HG03457 (cell line): Measurements from ENCODE around the gene ZNF746.
"Not testable (repeated sequence)": the region's sequence is repeated elsewhere in the genome, so short reads cannot be mapped to it uniquely, and the experiment has no call there.

ENCODE experiments used
- ATAC-seq: cut with Tn5 transposase; IDR thresholded peaks from one replicate; pipeline ENCODE4 v1.9.1; 2021; ENCODE audit warnings: moderate number of reproducible peaks; ENCODE audit not compliant: unreplicated experiment

Gene ZNF746

DNA sequence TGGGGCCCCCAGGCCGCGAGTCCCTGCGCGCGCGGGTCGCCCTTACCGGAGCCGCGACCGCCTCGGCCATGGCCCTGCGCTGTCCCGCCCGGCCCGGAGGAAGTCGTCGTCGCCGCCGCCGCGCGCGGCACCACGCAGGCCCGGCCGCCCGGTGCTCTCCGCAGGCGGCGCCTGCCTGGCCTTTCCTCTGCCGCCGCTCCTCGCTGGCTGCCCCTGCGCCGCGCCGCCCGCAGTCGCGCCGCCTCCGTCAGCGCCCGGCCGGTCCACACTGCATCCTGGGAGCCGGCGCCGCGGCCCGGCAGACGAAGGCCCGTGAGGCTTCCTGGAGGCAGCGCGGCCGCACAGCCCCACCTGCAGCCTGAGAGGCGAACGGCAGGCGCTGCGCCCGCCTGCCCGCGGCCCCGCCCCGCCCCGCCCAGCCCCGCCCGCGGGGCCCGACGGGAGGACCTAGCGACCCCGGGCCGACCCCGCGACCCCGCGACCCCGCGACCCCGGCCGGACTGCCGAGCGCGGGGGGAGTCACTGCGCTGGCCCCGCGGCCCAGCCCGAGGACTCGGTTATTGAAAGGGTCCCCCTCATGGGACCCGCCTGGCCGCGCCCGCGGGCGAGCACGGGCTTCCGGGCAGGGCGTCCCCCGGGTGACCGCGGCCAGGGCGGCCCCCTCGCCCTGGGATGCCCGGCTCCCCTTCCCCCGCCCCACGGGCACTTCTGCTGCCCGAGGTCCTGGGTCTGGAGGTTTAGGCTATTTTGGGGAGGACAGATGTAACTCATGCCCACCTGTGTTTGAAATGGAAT, at the start of gene ZNF746:
Gene ZNF746, minus strand, starts transcription at position 343 of the 795 bp plus-strand sequence. Its CDS starts 273 bp downstream, at position 70.
- ATAC-seq: peak; percentile 96

DNA sequence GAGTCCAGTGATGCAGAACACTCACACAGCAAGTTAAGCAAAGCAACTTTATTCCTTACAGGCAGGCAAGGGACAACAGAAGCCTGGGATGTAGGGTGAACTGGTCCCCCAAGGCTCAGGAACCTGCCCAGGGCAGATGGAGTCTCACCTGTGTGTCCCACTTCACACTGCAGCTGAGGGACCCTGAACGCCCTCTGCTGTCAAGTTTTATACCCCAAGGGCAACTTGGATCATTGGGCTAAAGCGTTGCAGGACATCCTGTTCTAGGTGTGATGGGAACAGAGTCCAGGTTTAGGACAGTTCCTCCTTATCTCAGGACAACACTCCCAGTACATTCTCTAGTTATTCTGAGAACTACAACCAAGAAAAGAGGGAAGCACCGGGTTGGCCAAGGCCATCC, 49.5 kb upstream of the ZNF746 start:
- ATAC-seq: no peak

DNA sequence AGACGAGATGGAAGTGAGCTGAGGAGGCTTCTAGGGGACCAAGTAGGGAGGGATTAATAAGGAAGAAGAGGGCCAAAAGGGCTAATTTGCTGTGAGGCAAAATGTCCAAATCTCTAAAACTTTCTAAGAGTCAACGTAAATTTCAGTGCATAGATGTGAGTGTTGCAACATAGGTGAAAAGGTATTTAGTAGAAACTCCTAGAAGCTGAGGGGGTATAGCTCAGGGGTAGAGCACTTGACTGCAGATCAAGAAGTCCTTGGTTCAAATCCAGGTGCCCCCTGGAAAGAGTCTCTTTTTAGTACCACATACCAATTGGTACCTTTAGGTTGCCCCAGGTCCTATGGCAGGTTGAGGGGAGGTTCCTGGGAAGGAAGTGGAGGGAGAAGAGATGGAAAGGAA, 48.7 kb upstream of the ZNF746 start:
- ATAC-seq: no peak

DNA sequence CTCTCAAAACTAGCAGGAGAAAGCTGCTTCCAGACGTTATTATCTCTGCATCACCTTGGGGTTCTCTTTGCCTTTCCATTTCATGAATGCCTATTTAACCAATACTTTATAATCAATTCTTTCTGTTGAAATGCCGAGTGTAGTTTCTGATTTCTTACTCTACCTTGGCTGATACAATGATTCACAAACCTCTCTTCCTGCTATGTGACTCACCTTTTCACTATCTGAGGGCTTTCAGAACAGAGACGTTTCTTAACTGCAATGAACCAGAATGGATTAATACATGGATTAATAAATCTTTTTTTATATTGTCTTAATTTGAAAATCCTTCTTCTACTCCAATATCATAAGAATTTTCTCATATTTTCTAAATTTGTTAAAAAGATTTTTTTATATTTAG, 46.4 kb upstream of the ZNF746 start:
- ATAC-seq: no peak

DNA sequence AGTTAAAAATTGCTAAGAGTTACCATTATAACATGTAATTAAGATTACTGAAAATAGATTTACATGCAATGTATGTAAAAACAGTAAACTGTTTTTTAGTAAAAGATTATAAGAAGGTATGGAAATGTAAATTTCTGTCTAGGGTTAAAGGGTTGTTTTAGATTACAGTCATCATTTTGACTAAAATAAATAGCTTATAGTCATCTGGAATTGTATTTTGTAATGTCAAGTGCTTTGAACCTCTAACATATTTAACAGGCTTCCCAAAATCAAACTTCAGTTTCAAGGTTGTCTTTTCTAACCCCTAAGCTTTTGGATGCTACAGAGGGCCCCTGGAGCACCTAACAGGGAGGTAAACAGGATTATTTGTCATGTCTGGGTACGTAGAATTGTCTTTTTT, 35.0 kb upstream of the ZNF746 start:
- no peak for ATAC-seq

DNA sequence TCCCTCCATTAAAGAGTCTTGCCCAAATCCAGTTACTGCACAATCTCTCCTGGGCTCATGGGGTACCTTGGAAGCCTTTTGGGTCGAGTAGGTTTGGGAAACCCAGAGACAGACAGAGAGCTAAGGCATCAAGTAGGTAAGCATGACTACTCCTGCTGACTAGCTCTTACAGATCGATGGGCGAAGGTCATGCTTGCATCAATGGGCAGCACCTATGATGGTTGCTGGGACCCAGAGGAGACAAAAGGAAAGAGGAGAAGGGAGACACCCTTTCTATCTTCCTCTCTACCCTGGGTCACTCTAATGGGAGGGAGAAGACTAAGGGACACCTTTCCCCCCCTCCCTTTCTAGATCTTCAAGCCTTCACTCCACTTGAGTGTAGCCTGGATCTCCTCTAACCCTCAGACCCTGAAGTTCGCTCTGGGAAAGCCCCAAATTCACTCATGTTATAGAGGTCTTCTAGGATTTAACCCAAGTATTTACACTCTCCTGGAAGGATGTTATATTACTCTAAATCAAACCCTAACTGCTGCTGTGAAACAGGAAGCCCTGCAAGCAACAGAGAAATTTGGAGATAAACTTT, 31.6 kb upstream of the ZNF746 start:
- ATAC-seq: no peak

DNA sequence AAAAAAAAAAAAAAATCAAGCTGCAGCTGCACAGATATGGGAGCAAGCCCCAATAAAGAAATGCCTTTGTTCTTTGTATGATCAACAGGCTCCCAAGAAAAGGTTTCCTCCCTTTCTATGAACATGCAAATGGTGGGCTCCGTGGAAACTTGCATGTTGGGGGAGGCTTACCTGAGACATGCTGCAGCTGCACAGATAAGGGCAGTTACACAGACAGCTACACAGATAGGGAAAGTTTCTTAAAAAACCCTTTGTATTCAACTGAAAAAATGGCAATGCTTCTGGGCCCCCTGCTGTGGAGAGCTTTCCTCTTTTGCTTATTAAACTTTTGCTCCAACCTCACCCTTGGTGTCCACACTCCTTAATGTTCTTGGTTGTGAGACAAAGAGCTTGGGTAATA, 29.8 kb upstream of the ZNF746 start:
- ATAC-seq: no peak

DNA sequence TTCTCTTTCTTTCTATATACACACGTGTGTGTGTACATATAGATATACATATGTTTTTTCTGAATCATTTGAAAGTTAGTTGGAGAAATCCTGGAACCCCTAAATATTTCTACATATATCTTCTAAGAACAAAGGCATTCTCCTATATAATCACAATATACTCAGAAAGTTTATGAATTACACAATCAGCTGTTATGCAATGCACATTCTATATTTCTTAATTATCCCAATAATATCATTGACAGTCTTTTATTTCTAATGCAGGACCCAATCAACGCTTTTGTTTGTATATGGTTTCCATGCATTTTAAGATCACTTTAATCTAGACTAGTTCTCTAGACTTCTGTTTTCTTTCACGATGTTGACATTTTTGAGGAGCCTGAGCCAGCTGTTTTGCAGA, 27.7 kb upstream of the ZNF746 start:
- ATAC-seq: no peak

DNA sequence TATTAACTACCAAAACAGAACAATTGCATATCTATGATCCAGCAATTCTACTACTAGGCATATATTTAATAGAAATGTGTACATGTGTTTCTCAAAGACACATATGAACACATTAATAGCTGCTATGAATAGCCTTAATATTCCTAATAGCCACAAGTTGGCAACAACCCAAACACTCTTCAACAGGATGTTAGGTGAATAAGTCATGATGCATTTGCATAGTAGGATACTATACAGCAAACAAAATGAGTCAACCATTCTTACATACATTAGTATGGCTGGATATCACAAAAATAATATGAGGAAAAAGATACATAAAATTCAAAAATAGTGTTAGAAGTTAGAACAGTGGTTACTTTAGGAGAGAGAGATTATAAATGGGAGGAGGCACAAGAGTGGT, 26.8 kb upstream of the ZNF746 start:
- ATAC-seq: no peak

DNA sequence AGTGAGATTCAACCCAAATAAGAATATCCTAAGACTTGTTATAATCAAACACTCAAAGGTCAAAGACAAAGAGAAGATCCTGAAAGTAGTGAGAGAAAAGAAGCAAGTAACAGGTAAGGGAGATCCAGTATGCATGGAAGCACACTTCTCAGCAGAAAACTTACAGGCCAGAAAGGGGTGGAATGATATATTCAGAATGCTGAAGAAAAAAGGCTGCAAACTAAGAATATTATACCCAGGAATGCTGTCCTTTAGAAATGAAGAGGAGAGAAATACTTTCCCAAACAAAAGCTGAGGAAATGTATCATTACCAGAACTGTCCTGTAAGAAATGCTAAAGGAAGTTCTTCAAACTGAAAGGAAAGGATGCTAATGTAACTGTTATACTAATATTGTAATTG, 12.6 kb upstream of the ZNF746 start:
- ATAC-seq: no peak

DNA sequence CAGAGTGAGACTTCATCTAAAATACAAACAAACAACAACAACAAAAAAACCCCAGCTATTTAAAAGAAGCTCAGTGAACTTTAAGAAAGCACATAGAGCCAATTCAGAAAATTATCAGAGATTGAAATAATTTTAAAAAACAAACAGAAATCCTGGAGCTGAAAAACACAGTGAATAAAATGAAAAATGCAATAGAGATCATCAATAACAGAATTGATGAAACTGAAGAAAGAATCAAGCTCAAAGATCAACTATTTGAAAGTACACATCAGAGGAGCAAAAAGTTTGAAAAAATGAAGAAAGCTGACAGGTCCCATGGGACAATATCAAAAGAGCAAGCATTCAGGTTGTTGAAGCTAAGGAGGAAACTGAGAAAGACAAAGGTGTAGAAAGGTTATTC, 12.2 kb upstream of the ZNF746 start:
- no peak for ATAC-seq

DNA sequence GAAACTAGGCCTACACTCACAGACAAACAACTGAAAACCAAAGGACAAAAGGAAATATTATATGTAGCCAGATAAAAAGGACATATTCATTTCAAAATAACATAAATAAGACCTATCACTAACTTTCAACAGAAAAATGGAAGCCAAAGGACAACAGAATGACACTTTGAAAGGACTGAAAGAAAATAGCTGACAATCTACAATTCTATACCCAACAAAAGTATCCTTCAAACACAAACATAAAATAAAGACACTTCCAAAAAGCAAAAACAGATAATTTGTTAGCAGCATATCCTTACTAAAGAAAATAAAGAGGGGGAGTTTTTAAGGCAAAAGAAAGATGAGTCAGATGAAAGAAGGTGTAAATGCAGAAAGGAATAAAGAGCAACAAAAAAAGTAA, 7.9 kb upstream of the ZNF746 start:
- ATAC-seq: no peak

DNA sequence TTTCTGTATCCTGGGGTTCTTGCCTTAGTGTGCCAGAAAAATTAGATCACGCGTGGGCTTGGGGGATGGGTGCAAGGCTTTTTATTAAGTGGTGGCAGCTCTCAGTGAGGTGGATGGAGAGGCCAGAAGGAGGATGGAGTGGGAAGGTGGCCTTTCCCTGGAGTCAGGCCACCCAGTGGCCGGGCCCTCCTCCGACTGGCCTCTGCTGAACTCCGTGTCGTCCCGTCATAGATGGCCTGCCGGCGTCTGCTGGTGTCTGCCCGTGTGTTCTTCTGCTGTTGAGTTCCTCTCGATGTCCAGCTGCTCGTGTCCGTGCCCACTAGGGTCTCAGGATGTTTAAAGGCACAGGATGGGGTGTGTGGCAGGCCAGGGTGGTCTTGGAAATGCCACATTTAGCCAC, 4.0 kb upstream of the ZNF746 start:
- ATAC-seq: no peak

DNA sequence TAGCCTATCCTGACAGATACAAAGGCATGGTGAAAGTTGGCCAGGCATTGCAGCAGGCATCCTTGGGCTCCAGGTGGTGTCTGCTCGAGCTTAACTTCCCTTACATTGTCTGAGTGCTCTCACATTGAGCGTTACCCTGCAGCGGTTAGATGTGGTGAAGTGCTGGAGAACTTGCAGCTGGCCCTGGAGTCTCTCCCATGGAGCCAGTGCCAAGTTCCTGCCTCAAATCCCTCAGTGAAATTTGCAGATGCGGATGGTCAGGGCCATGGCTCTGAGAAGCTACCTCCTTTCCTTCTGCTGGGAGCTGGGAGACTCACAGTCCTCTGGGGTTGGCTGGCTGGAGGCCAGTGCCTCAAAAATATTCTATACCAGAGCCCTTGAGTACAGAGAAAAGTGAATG, 3.3 kb upstream of the ZNF746 start:
- ATAC-seq: no peak

DNA sequence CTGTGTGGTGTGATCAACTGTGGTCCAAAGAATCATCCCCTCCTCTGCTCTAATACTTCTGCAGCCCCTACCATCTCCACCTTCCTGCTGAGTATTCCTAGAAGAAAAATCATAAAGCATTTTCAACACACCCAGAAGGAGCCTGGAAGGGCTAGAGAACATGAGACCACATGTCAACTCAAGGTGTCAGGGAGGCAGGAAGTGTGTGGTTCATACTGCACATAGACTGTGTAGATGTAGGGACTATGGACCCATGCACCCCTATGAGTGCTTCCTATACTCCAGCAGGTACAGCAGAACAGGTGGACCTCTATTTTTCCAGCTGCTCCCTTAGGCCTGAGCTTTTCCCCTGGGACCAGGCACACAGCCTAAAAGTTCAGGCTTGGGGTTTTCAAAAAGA, 2.6 kb upstream of the ZNF746 start:
- no peak for ATAC-seq

DNA sequence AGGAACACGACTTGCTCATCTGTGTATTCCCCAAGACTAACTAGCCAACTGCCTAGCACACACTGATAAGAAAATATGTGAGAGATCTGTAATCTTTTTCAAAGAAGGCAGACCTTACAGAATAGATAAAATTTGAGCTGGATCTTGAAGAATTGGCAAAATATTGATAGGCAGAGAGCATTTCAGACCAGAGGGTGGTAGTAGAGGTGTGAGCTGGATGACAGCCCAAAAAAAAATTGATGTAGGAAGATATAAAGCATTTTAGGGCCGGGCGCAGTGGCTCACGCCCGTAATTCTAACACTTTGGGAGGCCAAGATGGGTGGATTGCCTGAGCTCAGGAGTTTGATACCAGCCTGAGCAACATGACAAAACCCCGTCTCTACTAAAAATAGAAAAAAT, 1.2 kb upstream of the ZNF746 start:
- no peak for ATAC-seq

DNA sequence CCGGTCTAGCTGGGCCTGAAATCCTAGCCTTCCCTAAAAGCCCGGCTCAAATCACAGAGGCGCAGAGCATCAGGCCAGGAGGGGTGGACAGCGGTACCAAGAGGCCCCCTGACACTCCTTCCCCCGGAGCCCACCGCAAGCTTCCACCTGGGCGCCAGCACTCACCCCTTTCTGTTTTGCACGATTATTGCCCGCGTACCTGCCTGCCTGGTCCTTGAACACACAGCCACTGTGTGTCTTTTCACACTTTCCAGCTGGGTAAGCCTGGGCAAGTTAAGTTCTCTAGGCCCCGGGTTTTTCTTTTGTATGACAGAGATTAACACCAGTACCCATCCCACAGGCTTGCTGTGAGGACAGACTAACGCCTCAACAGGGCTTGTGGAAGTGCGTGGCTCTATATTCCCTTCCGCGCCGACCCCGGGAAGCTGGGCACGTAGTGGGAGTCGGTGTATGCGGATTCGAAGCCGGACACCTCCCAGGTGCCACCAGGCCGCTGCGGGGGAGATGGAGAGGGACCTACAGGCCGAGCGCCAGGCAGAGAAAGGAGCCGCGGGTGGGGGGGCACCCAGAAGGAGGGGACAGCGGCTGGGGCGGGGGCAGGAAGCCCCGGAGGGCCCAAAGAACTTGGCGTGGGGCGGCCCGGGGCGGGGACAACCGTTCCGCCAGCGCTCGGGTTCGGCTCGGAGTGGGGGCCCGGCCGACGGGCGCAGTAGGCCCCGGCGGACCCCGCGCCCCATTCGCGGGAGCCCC, 792 bp downstream of the ZNF746 start:
- ATAC-seq: peak; percentile 10

DNA sequence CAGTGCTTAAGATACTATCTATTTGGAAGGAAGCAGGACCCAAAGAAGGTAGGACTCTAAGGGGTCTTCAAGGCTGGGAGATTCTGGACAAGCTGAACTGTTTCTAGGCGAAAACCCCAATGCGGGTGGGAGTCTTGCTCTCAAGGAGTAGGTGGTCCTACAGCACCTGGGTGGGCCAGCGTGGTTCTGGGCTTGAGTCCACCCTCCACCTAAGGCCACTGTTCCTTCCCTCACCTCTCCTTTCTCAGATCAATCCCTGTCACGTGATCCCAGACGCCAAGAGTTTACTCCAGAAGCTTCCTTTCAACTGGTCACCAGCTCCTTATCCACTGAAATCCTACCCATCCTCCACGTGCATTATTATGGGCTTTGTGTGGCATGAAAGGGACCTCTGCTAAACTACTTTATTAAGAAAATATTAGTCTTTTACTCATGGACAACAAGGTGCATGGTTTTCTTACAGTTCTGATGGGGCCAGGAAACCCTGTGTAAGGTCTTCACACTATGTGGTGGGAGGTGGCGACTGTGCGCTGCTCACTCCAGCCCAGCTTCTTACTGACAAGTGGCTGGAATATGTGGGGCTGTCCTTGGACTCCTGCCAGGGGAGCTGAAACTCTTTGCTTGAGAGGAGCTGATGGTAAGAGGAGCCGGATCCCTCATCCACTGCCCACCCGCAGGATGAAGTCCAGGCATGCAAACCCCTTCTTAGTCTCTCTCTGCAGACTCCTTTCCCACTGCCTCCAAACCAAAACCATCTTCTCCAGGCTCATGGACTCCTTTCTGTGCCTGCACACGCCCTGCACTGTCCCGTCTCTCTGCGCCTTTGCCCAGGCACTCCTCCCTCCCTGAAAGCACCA, 1.6 kb downstream of the ZNF746 start:
- ATAC-seq: no peak

DNA sequence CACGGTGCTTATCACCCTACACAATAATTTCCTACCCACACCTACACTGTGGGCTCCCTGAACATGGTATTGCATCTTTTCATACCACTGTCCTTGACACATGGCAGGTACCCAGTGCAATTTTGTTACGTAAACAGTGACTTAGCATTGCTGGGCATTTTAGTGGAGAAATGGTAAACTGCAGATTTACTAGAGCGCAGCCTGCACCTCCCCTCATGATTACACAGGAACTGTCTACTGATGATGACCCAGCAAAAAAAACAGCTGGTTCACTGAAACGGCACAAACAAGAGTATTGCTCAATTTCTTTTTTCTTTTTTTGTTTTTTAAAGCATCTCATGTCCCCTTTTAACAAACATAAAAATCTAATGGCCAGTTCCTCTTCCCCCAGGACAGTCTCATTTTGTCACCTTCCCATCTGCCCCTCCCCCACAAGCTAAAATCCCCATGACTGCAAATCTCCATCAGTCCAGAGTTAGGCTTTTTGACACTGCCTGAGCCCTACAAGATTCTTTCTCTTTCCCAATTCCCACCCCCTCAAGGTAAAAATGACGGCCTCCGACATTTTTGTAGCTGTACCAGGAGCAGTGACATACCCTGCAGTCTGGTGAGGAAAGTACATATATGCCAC, 2.8 kb downstream of the ZNF746 start:
- ATAC-seq: no peak

DNA sequence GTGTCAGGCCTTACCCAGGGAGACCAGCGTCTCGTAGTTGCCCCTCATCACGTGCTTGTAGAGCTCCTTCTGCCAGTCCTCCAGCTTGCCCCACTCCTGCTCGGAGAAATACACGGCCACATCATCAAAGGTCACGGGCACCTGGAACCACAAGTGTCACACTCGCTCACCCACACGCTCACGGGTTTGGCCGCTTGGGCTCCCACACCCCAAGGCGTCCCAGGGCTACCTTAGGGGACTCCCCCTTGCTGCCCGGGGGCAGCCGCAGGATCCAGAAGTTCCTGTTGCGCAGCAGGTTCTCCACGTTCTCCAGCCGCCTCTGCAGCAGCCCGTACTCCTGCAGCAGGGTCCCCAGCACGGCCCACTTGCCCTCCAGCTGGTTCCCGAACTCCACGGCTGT, 3.6 kb downstream of the ZNF746 start:
- ATAC-seq: not testable (repeated sequence)

DNA sequence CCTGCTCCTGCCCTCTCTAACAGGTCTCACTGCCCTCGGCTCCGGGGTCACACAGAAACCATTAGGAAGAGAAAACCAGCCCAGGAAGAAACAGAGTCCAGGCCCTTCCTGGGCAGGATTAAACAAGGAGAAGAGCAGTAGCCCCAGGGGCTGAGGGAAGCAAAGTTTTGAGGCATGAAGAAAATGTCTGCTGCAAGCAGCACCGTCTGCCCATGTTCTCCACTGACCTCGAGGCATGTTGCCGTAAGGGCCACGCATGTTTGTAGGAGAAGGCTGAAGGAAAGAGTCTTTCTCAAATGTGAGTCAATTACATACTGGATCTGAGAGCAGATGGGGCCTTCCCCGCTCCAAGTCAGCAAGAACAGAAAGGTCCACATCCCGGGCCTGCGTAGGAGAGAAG, 4.2 kb downstream of the ZNF746 start:
- ATAC-seq: no peak
